Esophagus squamous epithelium (tissue), 5 donors: ENCODE data around the gene MUCL3. TPM values are rescaled to one million over a fixed set of nuclear protein-coding genes. Genes with fewer than 3 reads are reported as not detected.

Experiments
- DNase-seq: peaks from one replicate; lab custom pipeline; 2025; lab: John Stamatoyannopoulos, UW
- H3K27ac ChIP-seq, 4 donors: fragments of 200-600 bp; sonication (generic); one replicate each; pipeline ENCODE4 v1.5.1; 2016 to 2019; ENCODE audit warnings: mild to moderate bottlenecking in 1 of 4
- H3K27me3 ChIP-seq, 4 donors: fragments of 200-600 bp; sonication (generic); 1 replicate in 3 of 4; 2 replicates in 1 of 4; pipeline versions ENCODE4 v1.5.1 to v1.6.0; 2017 to 2021; ENCODE audit warnings: antibody characterized with exemption in 1 of 4
- H3K36me3 ChIP-seq, 3 donors: fragments of 200-600 bp; sonication (generic); one replicate each; pipeline ENCODE4 v1.5.1; 2016 to 2019
- H3K4me1 ChIP-seq, 3 donors: fragments of 200-600 bp; sonication (generic); one replicate each; pipeline ENCODE4 v1.5.1; 2017 to 2019
- H3K4me3 ChIP-seq, 4 donors: fragments of 200-600 bp; sonication (generic); 1 replicate in 3 of 4; 2 replicates in 1 of 4; pipeline ENCODE4 v1.5.1; 2016 to 2019; ENCODE audit warnings: mild to moderate bottlenecking in 2 of 4, moderate library complexity in 1 of 4
- H3K9me3 ChIP-seq, 3 donors: fragments of 200-600 bp; sonication (generic); one replicate each; pipeline ENCODE4 v1.5.1; 2016 to 2019
- CTCF ChIP-seq, 6 experiments: fragments of 450-650 bp in 4 of 6; fragments of 200-600 bp in 2 of 6; sonication (generic) in 2 of 6; IDR thresholded peaks; one replicate each; pipeline ENCODE4 v1.5.1; 2016 to 2019; ENCODE audit warnings: antibody characterized with exemption in 6 of 6, mild to moderate bottlenecking in 4 of 6, moderate library complexity in 4 of 6
- POLR2A ChIP-seq, 4 donors: fragments of 450-650 bp; IDR thresholded peaks; one replicate each; pipeline ENCODE4 v1.6.1; 2017; ENCODE audit warnings: antibody characterized with exemption in 4 of 4, mild to moderate bottlenecking in 4 of 4, moderate library complexity in 3 of 4
- WGBS, 2 donors: methylation state at CpG; one replicate each; pipeline ENCODE4 v1.1.5; 2018; 5-methylcytosine and 5-hydroxymethylcytosine counted together
- intact Hi-C: fragments of 100-400 bp; cut with DNase I; formaldehyde crosslinking; loops from one replicate; pipeline ENCODE4 v1.15.0; 2022
- total RNA-seq, 4 donors: library from RNA; depleted of rRNA; stranded (reverse); fragments of >200 nt; gene quantifications; one replicate each; pipeline ENCODE4 v1.1.0, GENCODE V29; 2016
- donor health status: DM: yes; HTN: yes; CAD: no.

The MUCL3 gene
- total RNA-seq, 4 donors from 2014 or later = 0.21 to 8.3 (median 2.4) TPM

GRCh38 chr6:30894381-30894780, 46.4 kb upstream of the MUCL3 start:
- H3K4me3 ChIP-seq = no peak overlapping the region
- 84 to 87% methylated on average over 12 of the region's 12 CpGs for WGBS, 2 donors
- DNase-seq = no peak
- no peak overlapping the region for H3K27ac ChIP-seq
- no peaks in the 10 kb centered on the region for H3K9me3 ChIP-seq
- intact Hi-C loops = no loop called here
- H3K27me3 ChIP-seq = no peaks in the 10 kb centered on the region
- H3K36me3 ChIP-seq = peaks cover 57 to 100% (median 71%) of the 10 kb centered on the region in 3 donors
- H3K4me1 ChIP-seq = peaks cover 9 to 19% (median 9%) of the 10 kb centered on the region in 3 donors
- TF ChIP-seq CTCF (IDR thresholded peaks at IDR 0.05) = no peak

- WGBS, 2 donors = 84 to 87% methylated on average over 3 of the region's 3 CpGs
- Histone ChIP-seq H3K27me3 (no peaks in the 10 kb centered on the region), H3K9me3 (no peaks in the 10 kb centered on the region), H3K4me3 (no peak overlapping the region), H3K36me3 (peaks cover 59 to 100% (median 71%) of the 10 kb centered on the region in 3 donors), H3K4me1 (peaks cover 6 to 13% (median 8%) of the 10 kb centered on the region in 3 donors), H3K27ac (no peak overlapping the region)
- no peak for TF ChIP-seq POLR2A (IDR thresholded peaks at IDR 0.05)
- TF ChIP-seq CTCF (IDR thresholded peaks at IDR 0.05) = no peak
- DNase-seq = no peak
- intact Hi-C loops = no loop called here
Measured at GRCh38 chr6:30894935-30895334, 45.8 kb upstream of the MUCL3 start.

GRCh38 chr6:30895343-30895742, 45.4 kb upstream of the MUCL3 start:
- H3K4me1 ChIP-seq = peaks cover 4 to 9% (median 5%) of the 10 kb centered on the region in 3 donors
- TF ChIP-seq POLR2A (IDR thresholded peaks at IDR 0.05) (no peak), CTCF (IDR thresholded peaks at IDR 0.05) (no peak)
- peaks cover 59 to 100% (median 71%) of the 10 kb centered on the region in 3 donors for H3K36me3 ChIP-seq
- no peak overlapping the region for H3K27ac ChIP-seq
- no peaks in the 10 kb centered on the region for H3K9me3 ChIP-seq
- H3K4me3 ChIP-seq = no peak overlapping the region
- intact Hi-C loops = no loop called here
- DNase-seq = no peak
- no peaks in the 10 kb centered on the region for H3K27me3 ChIP-seq
- WGBS, 2 donors = 66 to 74% methylated on average over 10 of the region's 10 CpGs

GRCh38 chr6:30896541-30896940, 44.2 kb upstream of the MUCL3 start:
- TF ChIP-seq POLR2A (IDR thresholded peaks at IDR 0.05) (no peak), CTCF (IDR thresholded peaks at IDR 0.05) (no peak)
- peaks cover 50 to 90% (median 64%) of the 10 kb centered on the region in 3 donors for H3K36me3 ChIP-seq
- H3K27ac ChIP-seq = no peak overlapping the region
- no peak overlapping the region for H3K4me3 ChIP-seq
- no peaks in the 10 kb centered on the region for H3K27me3 ChIP-seq
- WGBS, 2 donors = 92% methylated on average over 2 to 5 of the region's 13 CpGs
- DNase-seq = no peak
- no peaks in the 10 kb centered on the region for H3K9me3 ChIP-seq
- H3K4me1 ChIP-seq = no peaks in the 10 kb centered on the region
- intact Hi-C loops = no loop called here

GRCh38 chr6:30897882-30898281, 42.9 kb upstream of the MUCL3 start:
- Histone ChIP-seq H3K4me3 (no peak overlapping the region), H3K36me3 (peaks cover 42 to 76% (median 54%) of the 10 kb centered on the region in 3 donors), H3K27ac (no peak overlapping the region), H3K27me3 (no peaks in the 10 kb centered on the region), H3K4me1 (peaks cover 0 to 9% (median 0%) of the 10 kb centered on the region in 3 donors), H3K9me3 (no peaks in the 10 kb centered on the region)
- no peak for DNase-seq
- WGBS, 2 donors = 50 to 86% methylated on average over 2 to 15 of the region's 16 CpGs
- intact Hi-C loops = no loop called here
- TF ChIP-seq POLR2A (IDR thresholded peaks at IDR 0.05) (no peak), CTCF (IDR thresholded peaks at IDR 0.05) (no peak)
